BLaER1 treated with 17β-estradiol and CSF1 and Interleukin-3, amounts not matched to agents 10 nM and 100 nM (cell line): ENCODE measurements around the gene NAXE.

Source experiments
- H3K27ac ChIP-seq, 11 experiments: shearing (Covaris generic); formaldehyde crosslinking; 2 replicates each; pipeline ENCODE4 v1.8.1; 2022
- H3K27me3 ChIP-seq, 11 experiments: shearing (Covaris generic); formaldehyde crosslinking; 2 replicates each; pipeline ENCODE4 v1.8.1; 2022
- H3K36me3 ChIP-seq, 11 experiments: shearing (Covaris generic); formaldehyde crosslinking; 2 replicates each; pipeline ENCODE4 v1.8.1; 2022
- H3K4me1 ChIP-seq, 10 experiments: shearing (Covaris generic); formaldehyde crosslinking; 2 replicates each; pipeline ENCODE4 v1.8.1; 2022
- H3K4me2 ChIP-seq, 11 experiments: shearing (Covaris generic); formaldehyde crosslinking; 2 replicates each; pipeline ENCODE4 v1.8.1; 2022
- H3K4me3 ChIP-seq, 10 experiments: shearing (Covaris generic); formaldehyde crosslinking; 2 replicates each; pipeline ENCODE4 v1.8.1; 2022
- H3K9ac ChIP-seq, 11 experiments: shearing (Covaris generic); formaldehyde crosslinking; 2 replicates each; pipeline ENCODE4 v1.8.1; 2022
- H3K9me3 ChIP-seq, 11 experiments: shearing (Covaris generic); formaldehyde crosslinking; replicated peaks in 1 of 11; 2 replicates each; pipeline ENCODE4 v1.8.1; 2022
- H4K20me1 ChIP-seq, 11 experiments: shearing (Covaris generic); formaldehyde crosslinking; 2 replicates each; pipeline ENCODE4 v1.8.1; 2022
- Cebpa-rat ChIP-seq, 11 experiments: shearing (Covaris generic); IDR thresholded peaks; 2 replicates each; pipeline ENCODE4 v1.8.1; 2022

NAXE gene

GRCh38 chr1:156632355-156632754, 40.8 kb downstream of the NAXE start:
- Histone ChIP-seq H4K20me1 (no peaks in the 10 kb centered on the region; a peak in 2 of 22 replicates), H3K9me3 (no peaks in the 10 kb centered on the region), H3K4me3 (no peak overlapping the region), H3K27me3 (peaks cover 0 to 21% (median 4%) of the 10 kb centered on the region in 11 experiments; a peak in 7 of 22 replicates), H3K4me1 (peaks cover 4 to 22% (median 12%) of the 10 kb centered on the region in 10 experiments; a peak in 11 of 20 replicates), H3K9ac (no peak overlapping the region), H3K36me3 (no peaks in the 10 kb centered on the region), H3K27ac (no peak overlapping the region), H3K4me2 (no peak overlapping the region)
- TF ChIP-seq Cebpa-rat (IDR thresholded peaks at IDR 0.05) = no peak

- TF ChIP-seq Cebpa-rat (IDR thresholded peaks at IDR 0.05) = no peak
These were observed 46.8 kb downstream of the NAXE start for GRCh38 chr1:156638189-156638985.

DNA sequence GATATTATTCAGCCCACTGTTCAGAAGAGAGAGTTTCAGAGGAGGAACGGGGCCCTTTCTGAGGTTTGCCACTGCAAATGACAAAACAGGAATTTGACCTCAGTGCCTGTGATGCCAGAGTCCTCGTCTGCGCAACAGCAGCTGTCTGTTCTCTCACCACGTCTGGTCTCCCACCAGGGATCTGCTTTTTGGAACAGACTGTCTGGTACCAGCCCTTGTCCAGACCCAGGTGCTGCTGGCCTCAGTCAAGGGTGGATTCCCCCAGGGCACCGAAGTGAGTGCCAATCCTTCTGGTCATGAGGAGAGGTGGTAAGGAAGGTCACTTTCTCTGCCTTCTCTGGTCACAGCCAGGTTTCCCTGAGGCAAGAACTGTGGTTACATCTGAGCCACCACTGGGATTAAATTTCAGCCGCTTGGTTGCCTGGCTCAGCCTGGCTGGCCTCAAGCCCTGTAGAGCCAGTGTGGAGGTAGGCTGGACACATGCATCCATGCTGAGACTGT, 48.1 kb downstream of the NAXE start:
- no peaks in the 10 kb centered on the region for H3K36me3 ChIP-seq
- H4K20me1 ChIP-seq = peaks cover 0 to 48% (median 12%) of the 10 kb centered on the region in 11 experiments; a peak in 11 of 22 replicates
- H3K4me3 ChIP-seq = no peak overlapping the region
- no peak overlapping the region for H3K9ac ChIP-seq
- H3K27ac ChIP-seq = no peak overlapping the region
- H3K4me2 ChIP-seq = no peak overlapping the region
- H3K9me3 ChIP-seq = no peaks in the 10 kb centered on the region
- no peak for TF ChIP-seq Cebpa-rat (IDR thresholded peaks at IDR 0.05)
- peaks cover 56 to 78% (median 70%) of the 10 kb centered on the region in 11 experiments for H3K27me3 ChIP-seq
- H3K4me1 ChIP-seq = peaks cover 16 to 35% (median 33%) of the 10 kb centered on the region in 10 experiments

More at GRCh38 chr1:156638189-156638985, 46.8 kb downstream of the NAXE start:
- Histone ChIP-seq H3K9me3 (no peaks in the 10 kb centered on the region), H3K4me1 (peaks cover 6 to 25% (median 21%) of the 10 kb centered on the region in 10 experiments), H3K27me3 (peaks cover 54 to 65% (median 57%) of the 10 kb centered on the region in 11 experiments), H3K36me3 (no peaks in the 10 kb centered on the region), H3K27ac (no peak overlapping the region), H4K20me1 (peaks cover 0 to 48% (median 12%) of the 10 kb centered on the region in 11 experiments; a peak in 11 of 22 replicates), H3K9ac (no peak overlapping the region), H3K4me2 (no peak overlapping the region), H3K4me3 (no peak overlapping the region)

GRCh38 chr1:156640842-156641706, 49.5 kb downstream of the NAXE start:
- Histone ChIP-seq H3K9ac (no peak overlapping the region), H3K9me3 (no peaks in the 10 kb centered on the region), H3K4me1 (peaks cover 16 to 36% (median 33%) of the 10 kb centered on the region in 10 experiments), H3K4me2 (peak overlapping the region; percentile 22 to 87 (median 53); a peak in 19 of 22 replicates), H3K4me3 (peak overlapping the region in 4 of 10 experiments; percentile 19 to 40 (median 34); a peak in 4 of 20 replicates), H3K36me3 (no peaks in the 10 kb centered on the region), H3K27me3 (peaks cover 66 to 89% (median 84%) of the 10 kb centered on the region in 11 experiments), H4K20me1 (peaks cover 0 to 48% (median 12%) of the 10 kb centered on the region in 11 experiments; a peak in 11 of 22 replicates), H3K27ac (no peak overlapping the region)
- TF ChIP-seq Cebpa-rat (IDR thresholded peaks at IDR 0.05) = no peak

DNA sequence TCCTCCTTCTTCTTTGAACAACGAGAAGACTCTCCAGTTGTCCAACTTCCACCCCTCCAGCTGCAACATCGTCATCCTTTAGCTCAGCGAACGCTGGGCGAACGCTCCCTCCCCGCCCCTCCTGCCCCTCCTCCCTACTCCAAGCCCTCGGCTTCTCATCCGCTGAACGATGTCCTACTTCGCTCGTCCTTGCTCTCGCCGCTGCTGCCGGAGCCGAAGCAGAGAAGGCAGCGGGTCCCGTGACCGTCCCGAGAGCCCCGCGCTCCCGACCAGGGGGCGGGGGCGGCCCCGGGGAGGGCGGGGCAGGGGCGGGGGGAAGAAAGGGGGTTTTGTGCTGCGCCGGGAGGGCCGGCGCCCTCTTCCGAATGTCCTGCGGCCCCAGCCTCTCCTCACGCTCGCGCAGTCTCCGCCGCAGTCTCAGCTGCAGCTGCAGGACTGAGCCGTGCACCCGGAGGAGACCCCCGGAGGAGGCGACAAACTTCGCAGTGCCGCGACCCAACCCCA, 50.2 kb downstream of the NAXE start, which contains the start of gene BCAN:
Gene BCAN (plus strand): TSS at position 357 of the 504 bp plus-strand sequence. CDS start 3,938 bp downstream, outside the sequence.
- Histone ChIP-seq H3K9ac (no peak within 1 kb of the TSS), H3K4me2 (peak within 1 kb of the TSS; percentile 43 to 91 (median 77); a peak in 21 of 22 replicates), H3K36me3 (no peaks in the 10 kb centered on the region), H3K27me3 (peaks cover 73 to 96% (median 91%) of the 10 kb centered on the region in 11 experiments), H3K27ac (no peak within 1 kb of the TSS), H4K20me1 (peaks cover 0 to 48% (median 12%) of the 10 kb centered on the region in 11 experiments; a peak in 11 of 22 replicates), H3K4me3 (peak within 1 kb of the TSS in 9 of 10 experiments; percentile 19 to 57 (median 40); a peak in 14 of 20 replicates), H3K4me1 (peaks cover 16 to 36% (median 33%) of the 10 kb centered on the region in 10 experiments), H3K9me3 (no peaks in the 10 kb centered on the region)
- no peak for TF ChIP-seq Cebpa-rat (IDR thresholded peaks at IDR 0.05)

GRCh38 chr1:156642265-156643048, 50.9 kb downstream of the NAXE start:
- Histone ChIP-seq H3K36me3 (no peaks in the 10 kb centered on the region), H3K4me2 (peak overlapping the region; percentile 34 to 91 (median 77); a peak in 21 of 22 replicates), H3K9ac (no peak overlapping the region), H3K27ac (no peak overlapping the region), H3K27me3 (peaks cover 79 to 100% (median 97%) of the 10 kb centered on the region in 11 experiments), H3K9me3 (no peaks in the 10 kb centered on the region), H3K4me3 (peak overlapping the region in 8 of 10 experiments; percentile 14 to 57 (median 38); a peak in 11 of 20 replicates), H3K4me1 (peaks cover 16 to 36% (median 33%) of the 10 kb centered on the region in 10 experiments), H4K20me1 (peaks cover 0 to 50% (median 12%) of the 10 kb centered on the region in 11 experiments; a peak in 12 of 22 replicates)
- no peak for TF ChIP-seq Cebpa-rat (IDR thresholded peaks at IDR 0.05)

DNA sequence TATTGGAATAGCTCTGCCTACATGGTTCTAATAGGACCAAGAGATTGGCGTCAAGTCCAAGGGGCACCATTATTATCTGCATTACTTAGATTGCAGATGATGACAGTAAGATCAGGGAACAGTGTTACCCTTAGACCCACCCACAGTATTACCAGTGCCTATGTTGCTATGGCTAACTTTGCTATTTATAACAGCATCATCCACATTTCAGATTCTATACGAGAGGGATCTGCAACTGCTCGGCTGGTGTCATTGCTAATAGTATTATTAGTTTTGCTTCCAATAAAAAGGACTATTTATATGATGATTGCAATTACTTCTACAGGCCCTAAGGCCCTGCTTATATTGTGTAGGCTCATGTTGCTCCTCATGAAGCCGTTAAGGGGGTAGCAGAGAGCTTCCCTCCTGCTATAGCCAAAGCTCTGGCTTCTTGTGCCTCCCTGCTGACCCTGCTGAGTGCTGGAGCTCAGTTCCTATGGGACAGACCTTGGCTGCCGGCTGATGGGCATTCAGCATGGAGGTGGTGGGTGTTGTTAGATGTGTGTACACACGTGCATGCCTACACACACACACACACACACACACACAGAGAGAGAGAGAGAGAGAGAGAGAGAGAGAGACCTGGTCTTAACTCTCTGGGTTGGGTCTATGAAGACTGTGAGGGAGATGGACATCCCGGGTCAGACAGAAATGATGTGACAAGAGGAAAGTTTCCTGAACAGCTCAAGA, 51.6 kb downstream of the NAXE start:
- no peak overlapping the region; a peak in 1 of 20 replicates for H3K4me3 ChIP-seq
- peaks cover 16 to 36% (median 33%) of the 10 kb centered on the region in 10 experiments for H3K4me1 ChIP-seq
- H3K9ac ChIP-seq = no peak overlapping the region
- H3K27me3 ChIP-seq = peaks cover 81 to 100% (median 99%) of the 10 kb centered on the region in 11 experiments
- no peaks in the 10 kb centered on the region for H3K9me3 ChIP-seq
- H3K27ac ChIP-seq = peak overlapping the region in 1 of 11 experiments; percentile 7; a peak in 1 of 22 replicates
- peaks cover 0 to 54% (median 14%) of the 10 kb centered on the region in 11 experiments; a peak in 12 of 22 replicates for H4K20me1 ChIP-seq
- no peaks in the 10 kb centered on the region for H3K36me3 ChIP-seq
- H3K4me2 ChIP-seq = peak overlapping the region; percentile 51 to 91 (median 77)
- TF ChIP-seq Cebpa-rat (IDR thresholded peaks at IDR 0.05) = no peak
